Measurements from ENCODE around the gene TMCO4. TPM values are rescaled to one million over a fixed set of nuclear protein-coding genes. Genes with fewer than 3 reads are reported as not detected.

The TMCO4 gene
- total and polyA plus RNA-seq, 10 of the 15 experiments (the other 5 are each of a cell fraction or from before 2014, with no cell fraction given), result 2.4 to 20.8 (median 13.0) TPM

DNA sequence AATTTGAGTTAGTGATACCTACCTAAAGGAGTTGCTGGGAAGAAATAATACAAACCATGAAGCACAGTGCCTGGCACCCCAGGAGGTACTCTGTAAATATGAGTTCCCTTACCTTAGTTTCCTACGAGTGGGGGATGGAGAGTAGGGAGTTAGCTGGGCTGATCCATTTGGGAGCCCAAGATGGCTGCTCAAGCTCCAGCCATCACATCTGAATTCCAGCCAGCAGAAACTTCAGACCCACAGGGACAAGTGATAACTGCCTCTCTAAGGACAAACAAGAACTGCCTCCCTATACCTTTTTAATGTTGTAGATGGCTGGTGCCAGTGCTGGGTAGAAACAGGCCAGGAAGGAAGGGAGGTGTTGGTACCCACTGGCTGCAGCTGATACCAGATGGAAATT is 112.3 kb downstream of the TMCO4 start:
- Histone ChIP-seq H3K79me2 (ENCODE audit: control insufficient read depth, insufficient read depth, low read length) (no peaks in the 10 kb centered on the region), H3K4me1 (ENCODE audit: control insufficient read depth, insufficient read depth, low read length) (no peaks in the 10 kb centered on the region), H3K27ac (ENCODE audit: control insufficient read depth, insufficient read depth) (no peak overlapping the region), H3K9ac (ENCODE audit: control insufficient read depth, insufficient read depth, low read length) (no peak overlapping the region), H3K36me3 (ENCODE audit: control insufficient read depth in 2 of 2, insufficient read depth in 2 of 2, low read length in 1 of 2) (peaks cover 5% of the 10 kb centered on the region in 2 experiments; a peak in 2 of 4 replicates), H4K20me1 (ENCODE audit: control insufficient read depth, insufficient read depth) (no peaks in the 10 kb centered on the region), H3K27me3 (replicated peaks in 1 of 2; ENCODE audit: control insufficient read depth in 2 of 2, insufficient read depth in 2 of 2, low read length in 1 of 2) (no peaks in the 10 kb centered on the region), H2AFZ (ENCODE audit: control insufficient read depth, low read depth, low read length) (no peak overlapping the region), H3K4me2 (ENCODE audit: control insufficient read depth, insufficient read depth) (no peak overlapping the region), H3K4me3 (no peak overlapping the region), H3K9me3 (replicated peaks; ENCODE audit: control insufficient read depth, insufficient read depth, low read length) (peaks cover 25% of the 10 kb centered on the region; the same call in 2 of the 3 replicates)
- in situ Hi-C loops (cut with MboI) (no loop called here), intact Hi-C loops (cut with micrococcal nuclease; ENCODE audit: unreplicated experiment) (no loop called here)
- ChIA-PET CTCF (interaction anchor here (1.3 to 3.1 kb wide), 3 partner anchors 17 to 27 kb away, joined by 3 to 11 read pairs (median 5); no protein-coding TSS in a partner anchor), SMC1A (ENCODE audit: uncharacterized antibody, unreplicated experiment) (no interaction called here), RAD21 (ENCODE audit: unreplicated experiment) (no interaction called here), POLR2A (no interaction called here)
- FAIRE-seq (no peak), DNase-seq (ENCODE audit: low read depth, low spot score) (no peak), ATAC-seq (no peak)
- WGBS (ENCODE audit: insufficient coverage, insufficient replicate concordance, low lambda C conversion rate, missing lambda C conversion rate), result 95% methylated on average over 1 of the region's 1 CpG
- 0 out of 2 replicates have a peak, but pooled peaks have one; percentile 19 for TF ChIP-seq SMARCA5 (IDR thresholded peaks at IDR 0.05)
- TF ChIP-seq, protein P1, sequence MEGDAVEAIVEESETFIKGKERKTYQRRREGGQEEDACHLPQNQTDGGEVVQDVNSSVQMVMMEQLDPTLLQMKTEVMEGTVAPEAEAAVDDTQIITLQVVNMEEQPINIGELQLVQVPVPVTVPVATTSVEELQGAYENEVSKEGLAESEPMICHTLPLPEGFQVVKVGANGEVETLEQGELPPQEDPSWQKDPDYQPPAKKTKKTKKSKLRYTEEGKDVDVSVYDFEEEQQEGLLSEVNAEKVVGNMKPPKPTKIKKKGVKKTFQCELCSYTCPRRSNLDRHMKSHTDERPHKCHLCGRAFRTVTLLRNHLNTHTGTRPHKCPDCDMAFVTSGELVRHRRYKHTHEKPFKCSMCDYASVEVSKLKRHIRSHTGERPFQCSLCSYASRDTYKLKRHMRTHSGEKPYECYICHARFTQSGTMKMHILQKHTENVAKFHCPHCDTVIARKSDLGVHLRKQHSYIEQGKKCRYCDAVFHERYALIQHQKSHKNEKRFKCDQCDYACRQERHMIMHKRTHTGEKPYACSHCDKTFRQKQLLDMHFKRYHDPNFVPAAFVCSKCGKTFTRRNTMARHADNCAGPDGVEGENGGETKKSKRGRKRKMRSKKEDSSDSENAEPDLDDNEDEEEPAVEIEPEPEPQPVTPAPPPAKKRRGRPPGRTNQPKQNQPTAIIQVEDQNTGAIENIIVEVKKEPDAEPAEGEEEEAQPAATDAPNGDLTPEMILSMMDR (IDR thresholded peaks at IDR 0.05 in 2 of 3, conservative IDR thresholded peaks at IDR 0.05 in 1 of 3; ENCODE audit: control insufficient read depth in 2 of 3, extremely low read depth in 1 of 3, insufficient read depth in 1 of 3, low read depth in 3 of 3, low read length in 3 of 3), result no peak
- no TSS peak for BruUV-seq (replicated peaks)

DNA sequence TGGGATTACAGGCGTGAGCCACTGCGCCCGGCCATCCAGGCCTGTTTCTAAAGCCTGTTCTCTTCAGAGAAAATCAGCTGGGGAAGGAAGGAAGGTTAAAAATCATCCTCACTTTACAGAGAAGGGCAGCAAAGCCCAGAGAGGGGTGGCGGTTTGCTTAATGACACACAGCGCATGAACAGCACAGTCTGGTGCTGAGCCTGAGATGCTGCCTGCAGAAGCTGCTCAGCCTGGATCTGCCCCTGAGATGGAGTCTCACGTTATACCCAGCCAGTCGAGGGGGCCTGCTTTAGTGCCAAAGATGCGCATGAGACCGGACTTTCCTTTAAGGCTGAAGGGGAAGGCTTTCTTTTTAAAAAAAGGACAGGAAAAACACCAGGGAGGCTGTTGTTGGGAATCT is 113.7 kb downstream of the TMCO4 start:
- POLR2A ChIA-PET, result no interaction called here
- Histone ChIP-seq H3K9ac (ENCODE audit: control insufficient read depth, insufficient read depth, low read length) (no peak overlapping the region), H3K4me1 (ENCODE audit: control insufficient read depth, insufficient read depth, low read length) (no peaks in the 10 kb centered on the region), H3K36me3 (ENCODE audit: control insufficient read depth in 2 of 2, insufficient read depth in 2 of 2, low read length in 1 of 2) (peaks cover 1 to 2% of the 10 kb centered on the region in 2 experiments; a peak in 2 of 4 replicates), H2AFZ (ENCODE audit: control insufficient read depth, low read depth, low read length) (no peak overlapping the region), H3K9me3 (replicated peaks; ENCODE audit: control insufficient read depth, insufficient read depth, low read length) (peaks cover 18% of the 10 kb centered on the region; the same call in 2 of the 3 replicates), H3K27me3 (replicated peaks in 1 of 2; ENCODE audit: control insufficient read depth in 2 of 2, insufficient read depth in 2 of 2, low read length in 1 of 2) (no peaks in the 10 kb centered on the region), H3K27ac (ENCODE audit: control insufficient read depth, insufficient read depth) (no peak overlapping the region), H3K4me3 (no peak overlapping the region), H4K20me1 (ENCODE audit: control insufficient read depth, insufficient read depth) (no peaks in the 10 kb centered on the region), H3K79me2 (ENCODE audit: control insufficient read depth, insufficient read depth, low read length) (no peaks in the 10 kb centered on the region), H3K4me2 (ENCODE audit: control insufficient read depth, insufficient read depth) (no peak overlapping the region)
- no TSS peak for BruUV-seq (replicated peaks)
- TF ChIP-seq POU2F2 (IDR thresholded peaks at IDR 0.05; ENCODE audit: borderline replicate concordance, low read depth, low read length), result no peak
- TF ChIP-seq PAX8 (IDR thresholded peaks at IDR 0.05), result no peak
- RAD21 ChIA-PET (ENCODE audit: unreplicated experiment), result no interaction called here
- 87% methylated on average over 9 of the region's 9 CpGs for WGBS (ENCODE audit: insufficient coverage, insufficient replicate concordance, low lambda C conversion rate, missing lambda C conversion rate)
- CTCF ChIA-PET, result interaction anchor here (3.1 kb wide), 1 partner anchor 19 kb away, joined by 11 read pairs; no protein-coding TSS in a partner anchor
- ATAC-seq (no peak), FAIRE-seq (no peak), DNase-seq (ENCODE audit: low read depth, low spot score) (no peak)
- intact Hi-C loops (cut with micrococcal nuclease; ENCODE audit: unreplicated experiment), result no loop called here
- in situ Hi-C loops (cut with MboI), result no loop called here
- SMC1A ChIA-PET (ENCODE audit: uncharacterized antibody, unreplicated experiment), result no interaction called here
